Midbrain (tissue), 1 donor: ENCODE measurements around the gene TBC1D10B.
"Not testable (repeated sequence)": the region's sequence is repeated elsewhere in the genome, so short reads cannot be mapped to it uniquely, and the experiment has no call there.

Source experiments
- DNase-seq: peaks from one replicate; lab custom pipeline; 2025; lab: John Stamatoyannopoulos, UW

Gene TBC1D10B

GRCh38 chr16:30354423-30355143, 15.7 kb downstream of the TBC1D10B start:
- no peak for DNase-seq

- no peak for DNase-seq
These were observed 16.7 kb downstream of the TBC1D10B start for GRCh38 chr16:30353438-30354129.

DNA sequence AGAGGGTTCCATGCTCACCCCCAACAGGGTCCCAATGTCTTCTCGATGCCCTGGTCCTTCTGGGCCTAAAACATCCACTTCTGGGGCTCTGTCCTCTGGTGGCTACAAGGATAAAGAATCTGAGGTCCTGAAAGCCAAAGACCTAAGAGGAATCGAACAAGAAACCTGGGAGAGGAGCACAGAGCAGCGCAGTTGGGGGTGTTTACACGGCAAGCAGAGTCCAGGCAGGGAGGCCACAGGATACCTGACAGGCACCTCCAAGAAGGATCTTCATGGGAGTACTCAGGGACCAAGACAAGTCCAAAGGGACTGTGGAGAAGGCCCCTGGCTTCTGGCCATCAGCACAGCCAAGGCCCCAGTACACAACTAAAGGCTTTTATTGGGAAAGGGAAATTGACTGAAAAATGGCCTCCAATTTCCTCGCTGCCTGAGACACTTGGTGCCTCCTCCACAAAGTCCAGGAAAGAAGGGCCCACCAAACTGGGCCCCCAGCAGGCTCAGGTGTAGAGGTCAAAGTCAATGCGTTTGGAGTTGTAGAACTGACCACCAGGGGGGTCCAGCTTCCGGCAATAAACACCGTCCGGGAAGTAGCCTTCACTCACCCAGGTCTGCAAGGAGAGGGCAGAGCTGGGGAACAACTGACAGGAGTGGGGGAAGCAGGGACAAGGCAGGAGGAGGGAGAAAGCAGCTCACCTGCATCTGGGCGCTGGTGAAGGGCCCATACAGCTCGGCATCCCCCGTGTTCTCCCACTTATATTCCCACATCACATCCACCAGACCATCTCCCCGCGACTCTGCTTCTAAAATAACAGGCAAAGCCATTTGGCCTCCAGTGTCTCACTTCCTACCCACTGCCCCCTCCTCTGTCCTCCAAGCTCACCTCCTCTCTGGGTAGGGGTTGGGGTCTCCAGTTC, 17.5 kb downstream of the TBC1D10B start:
- no peak for DNase-seq

GRCh38 chr16:30351586-30352419, 18.5 kb downstream of the TBC1D10B start:
- DNase-seq: peak; percentile 86

DNA sequence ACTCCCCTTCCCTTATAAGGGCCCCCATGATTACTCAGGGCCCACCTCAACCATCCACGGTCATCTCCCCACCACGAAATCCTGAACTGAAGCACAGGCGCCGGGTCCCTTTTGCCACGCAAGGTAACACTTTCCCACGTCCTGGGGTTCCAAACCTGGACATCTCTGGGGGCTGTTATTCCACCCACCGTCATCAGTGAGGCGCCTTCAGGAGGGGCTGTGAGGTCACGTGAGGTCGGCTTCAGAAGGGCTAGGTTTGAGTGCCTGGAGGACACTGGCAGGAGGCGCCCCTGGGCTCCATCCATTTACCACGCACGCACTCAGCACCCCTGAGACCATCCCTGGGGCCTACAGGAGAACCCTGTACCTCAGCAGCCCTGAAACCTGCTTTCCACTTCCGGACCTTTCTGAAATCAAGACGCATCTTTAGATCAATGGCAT, 19.3 kb downstream of the TBC1D10B start:
- DNase-seq: no peak

GRCh38 chr16:30350134-30350871, 20.0 kb downstream of the TBC1D10B start:
- DNase-seq: no peak

DNA sequence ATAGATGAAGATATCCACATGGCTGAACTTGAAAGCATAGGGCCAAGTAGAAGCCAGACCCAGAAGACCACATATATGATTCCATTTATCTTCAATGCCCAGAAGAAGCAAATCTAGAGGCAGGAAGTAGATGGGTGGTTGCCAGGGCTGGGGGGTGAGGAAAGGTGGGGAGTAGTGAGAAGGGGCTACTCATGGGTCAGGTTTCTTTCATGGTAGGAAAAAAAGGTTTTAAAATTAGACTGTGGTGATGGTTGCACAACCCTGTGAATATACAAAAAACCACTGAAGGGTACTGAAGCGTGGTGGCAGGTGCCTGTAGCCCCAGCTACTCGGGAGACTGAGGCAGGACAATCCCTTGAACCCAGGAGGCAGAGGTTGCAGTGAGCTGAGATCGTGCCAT, 20.6 kb downstream of the TBC1D10B start:
- DNase-seq: no peak

DNA sequence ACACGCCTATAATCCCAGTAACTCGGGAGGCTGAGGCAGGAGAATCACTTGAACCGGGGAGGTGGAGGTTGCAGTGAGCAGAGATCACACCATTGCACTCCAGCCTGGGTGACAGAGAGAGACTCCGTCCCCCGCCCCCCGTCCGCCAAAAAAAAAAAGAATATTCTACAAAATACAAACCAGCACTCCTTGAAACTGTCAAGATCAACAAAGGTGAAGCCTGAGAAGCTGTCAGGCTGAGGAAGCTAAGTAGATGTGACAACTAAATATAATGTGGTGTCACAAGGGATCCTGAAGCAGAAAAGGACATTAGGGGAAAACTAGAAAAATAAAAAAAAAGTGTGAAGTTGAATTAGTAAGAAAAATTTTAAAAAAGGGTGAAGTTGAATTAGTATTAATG, 21.4 kb downstream of the TBC1D10B start:
- DNase-seq: no peak

DNA sequence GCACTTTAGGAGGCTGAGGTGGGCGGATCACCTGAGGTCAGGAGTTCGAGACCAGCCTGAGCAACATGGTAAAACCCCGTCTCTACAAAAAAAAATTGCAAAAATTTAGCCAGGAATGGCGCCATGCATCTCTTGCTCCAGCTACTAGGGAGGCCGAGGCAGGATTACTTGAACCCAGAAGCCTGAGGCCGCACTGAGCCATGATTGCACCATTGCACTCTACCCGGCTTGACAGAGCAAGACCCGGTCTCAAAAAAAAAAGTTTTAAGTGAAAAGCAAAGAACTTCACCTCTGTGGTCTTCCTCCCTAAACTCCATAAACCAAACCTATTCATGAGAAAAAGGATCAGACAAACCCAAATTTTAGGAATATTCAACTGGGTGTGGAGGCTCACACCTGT, 22.2 kb downstream of the TBC1D10B start:
- DNase-seq: no peak

DNA sequence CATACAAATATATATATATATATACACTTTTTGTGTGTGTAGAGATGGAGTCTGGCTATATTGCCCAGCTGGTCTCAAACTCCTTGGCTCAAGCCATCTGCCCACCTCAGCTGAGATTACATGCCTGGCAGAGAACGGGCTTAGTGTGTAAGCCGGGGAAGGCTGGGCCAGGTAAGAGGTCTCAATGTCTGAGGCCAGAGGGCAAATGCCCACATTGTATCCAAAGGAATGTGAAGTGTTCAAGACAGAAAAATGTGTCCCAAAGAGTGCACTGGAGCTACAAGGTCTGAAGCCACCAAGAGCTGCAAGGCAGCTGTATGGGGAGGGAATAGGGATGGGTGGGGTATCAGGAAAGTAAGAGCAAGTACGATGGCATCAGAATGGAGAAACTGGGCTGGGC, 24.0 kb downstream of the TBC1D10B start:
- no peak for DNase-seq

DNA sequence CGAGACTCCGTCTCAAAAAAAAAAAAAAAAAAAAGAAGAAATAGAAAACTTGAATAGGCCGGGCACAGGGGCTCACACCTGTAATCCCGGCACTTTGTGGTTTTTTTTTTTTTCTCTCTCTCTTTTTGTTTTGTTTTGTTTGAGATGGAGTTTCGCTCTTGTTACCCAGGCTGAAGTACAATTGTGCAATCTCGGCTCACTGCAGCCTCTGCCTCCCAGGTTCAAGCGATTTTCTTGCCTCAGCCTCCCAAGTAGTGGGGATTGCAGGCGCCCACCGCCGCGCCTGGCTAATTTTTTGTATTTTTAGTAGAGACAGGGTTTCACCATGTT, 26.8 kb downstream of the TBC1D10B start:
- DNase-seq: not testable (repeated sequence)

DNA sequence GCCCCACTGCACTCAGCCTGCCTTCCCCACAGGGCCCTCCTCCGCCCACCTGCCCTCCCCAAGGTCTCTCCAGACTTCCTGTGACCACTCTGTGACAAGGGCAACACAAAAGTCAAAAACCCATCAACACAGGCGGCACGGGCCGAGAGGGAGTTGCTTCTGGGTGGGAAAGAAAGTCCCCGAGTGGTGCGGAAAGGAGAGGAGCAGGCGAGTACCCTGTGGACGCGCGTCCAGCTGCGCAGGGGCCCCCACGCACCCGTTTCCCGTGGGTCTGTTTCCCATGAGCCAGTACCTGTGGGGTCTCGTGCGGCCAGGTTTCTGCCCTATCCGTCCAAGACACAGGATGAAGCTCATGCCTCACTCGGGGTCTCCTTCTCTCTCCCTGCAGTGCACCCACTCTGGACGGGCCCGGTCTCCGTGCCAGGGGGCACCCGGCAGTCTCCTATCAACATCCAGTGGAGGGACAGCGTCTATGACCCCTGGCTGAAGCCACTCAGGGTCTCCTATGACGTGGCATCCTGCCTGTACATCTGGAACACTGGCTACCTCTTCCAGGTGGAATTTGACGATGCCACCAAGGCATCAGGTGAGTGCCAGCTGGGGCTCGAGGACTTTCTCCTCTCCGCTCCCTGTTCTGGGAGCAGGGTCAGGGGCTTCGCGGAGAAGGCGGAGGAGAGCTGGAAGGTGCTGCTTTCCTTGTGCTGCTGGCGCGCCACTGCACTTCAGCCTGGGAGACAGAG, 27.4 kb downstream of the TBC1D10B start:
- no peak for DNase-seq

DNA sequence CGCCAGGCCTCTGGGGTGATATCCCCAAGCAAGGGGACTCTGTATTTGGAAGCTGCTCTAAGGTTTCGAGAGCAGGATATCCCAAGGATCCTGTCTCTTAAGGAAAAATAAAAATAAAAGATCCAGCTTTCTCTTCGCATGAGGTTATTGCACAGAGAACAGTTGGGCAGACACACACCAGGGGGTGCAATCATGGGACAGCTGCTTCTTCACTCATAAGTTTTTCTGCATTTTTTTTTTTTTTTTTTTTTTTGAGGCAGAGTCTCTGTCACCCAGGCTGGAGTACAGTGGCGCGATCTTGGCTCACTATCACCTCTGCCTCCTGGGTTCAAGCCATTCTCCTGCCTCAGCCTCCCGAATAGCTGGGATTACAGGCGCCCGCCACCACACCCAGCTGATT, 28.3 kb downstream of the TBC1D10B start:
- not testable (repeated sequence) for DNase-seq

GRCh38 chr16:30340621-30341020, 29.7 kb downstream of the TBC1D10B start:
- DNase-seq: no peak

- not testable (repeated sequence) for DNase-seq
These were observed 31.6 kb downstream of the TBC1D10B start for GRCh38 chr16:30338715-30339114.

GRCh38 chr16:30337964-30338357, 32.3 kb downstream of the TBC1D10B start:
- DNase-seq: not testable (repeated sequence)

- no peak for DNase-seq
These were observed 34.5 kb downstream of the TBC1D10B start for GRCh38 chr16:30335598-30336474.

- peak; percentile 85 for DNase-seq
These were observed 35.2 kb downstream of the TBC1D10B start for GRCh38 chr16:30335028-30335597.

- peak; percentile 31 for DNase-seq
These were observed 35.8 kb downstream of the TBC1D10B start for GRCh38 chr16:30334473-30334989.
